Ectodermal cell (in vitro differentiated cells): Measurements from ENCODE around the gene G6PC3.

Experiments used
- H3K27ac ChIP-seq: 2 replicates; pipeline ENCODE4 v1.7.0; 2013; ENCODE audit warnings: mild to moderate bottlenecking, low read depth, low read length; ENCODE audit not compliant: insufficient read depth, poor library complexity, severe bottlenecking
- H3K27me3 ChIP-seq: 2 replicates; pipeline ENCODE4 v1.7.0; 2013; ENCODE audit warnings: mild to moderate bottlenecking, low read length; ENCODE audit not compliant: insufficient read depth, control insufficient read depth, poor library complexity, severe bottlenecking
- H3K36me3 ChIP-seq: one replicate; pipeline ENCODE4 v1.7.0; 2013; ENCODE audit warnings: low read length; ENCODE audit not compliant: control insufficient read depth, insufficient read depth
- H3K4me1 ChIP-seq: one replicate; pipeline ENCODE4 v1.7.0; 2013; ENCODE audit warnings: low read length; ENCODE audit not compliant: control insufficient read depth, insufficient read depth
- H3K4me3 ChIP-seq: 2 replicates; pipeline ENCODE4 v1.7.0; 2013; ENCODE audit warnings: low read depth, low read length, control low read depth; ENCODE audit not compliant: insufficient read depth
- H3K9me3 ChIP-seq: 2 replicates; pipeline ENCODE4 v1.7.0; 2013; ENCODE audit warnings: mild to moderate bottlenecking, low read length, moderate library complexity; ENCODE audit not compliant: control insufficient read depth
- WGBS, 2 experiments: methylation state at CpG; one replicate each; pipeline ENCODE4 v1.1.7; 2013; ENCODE audit warnings: missing lambda C conversion rate in 2 of 2; 5-methylcytosine and 5-hydroxymethylcytosine counted together

Gene G6PC3

GRCh38 chr17:44059101-44059892 lies 11.2 kb upstream of the G6PC3 start:
- H3K4me1 ChIP-seq, result peaks cover 5% of the 10 kb centered on the region
- H3K36me3 ChIP-seq, result peaks cover 19% of the 10 kb centered on the region

GRCh38 chr17:44061446-44061845 lies 9.1 kb upstream of the G6PC3 start:
- no peak overlapping the region for H3K27ac ChIP-seq
- peaks cover 5% of the 10 kb centered on the region for H3K4me1 ChIP-seq
- no peak overlapping the region for H3K4me3 ChIP-seq
- H3K9me3 ChIP-seq, result no peaks in the 10 kb centered on the region
- H3K27me3 ChIP-seq, result no peaks in the 10 kb centered on the region
- peaks cover 14% of the 10 kb centered on the region for H3K36me3 ChIP-seq
- 86 to 90% methylated on average over 1 of the region's 1 CpG for WGBS, 2 experiments

More at GRCh38 chr17:44059101-44059892, 11.2 kb upstream of the G6PC3 start:
- H3K27ac ChIP-seq, result no peak overlapping the region
- no peaks in the 10 kb centered on the region for H3K27me3 ChIP-seq
- H3K4me3 ChIP-seq, result no peak overlapping the region
- H3K9me3 ChIP-seq, result no peaks in the 10 kb centered on the region
- 93 to 94% methylated on average over 13 to 14 of the region's 14 CpGs for WGBS, 2 experiments

- Histone ChIP-seq H3K4me1 (peaks cover 5% of the 10 kb centered on the region), H3K27ac (no peak overlapping the region), H3K36me3 (peaks cover 13% of the 10 kb centered on the region), H3K27me3 (no peaks in the 10 kb centered on the region), H3K9me3 (no peaks in the 10 kb centered on the region), H3K4me3 (no peak overlapping the region)
- WGBS, 2 experiments, result 93 to 95% methylated on average over 15 of the region's 15 CpGs
These were observed 7.7 kb upstream of the G6PC3 start for GRCh38 chr17:44062871-44063270.

GRCh38 chr17:44063704-44064639 lies 6.6 kb upstream of the G6PC3 start:
- Histone ChIP-seq H3K4me1 (peaks cover 5% of the 10 kb centered on the region), H3K36me3 (peaks cover 9% of the 10 kb centered on the region), H3K9me3 (no peaks in the 10 kb centered on the region), H3K27ac (no peak overlapping the region), H3K4me3 (no peak overlapping the region), H3K27me3 (no peaks in the 10 kb centered on the region)
- 93% methylated on average over 9 of the region's 10 CpGs for WGBS, 2 experiments

- no peaks in the 10 kb centered on the region for H3K9me3 ChIP-seq
- WGBS, 2 experiments, result 2 to 3% methylated on average over 9 of the region's 9 CpGs
- H3K27me3 ChIP-seq, result no peaks in the 10 kb centered on the region
- H3K27ac ChIP-seq, result peak overlapping the region; percentile 98
- peaks cover 1% of the 10 kb centered on the region for H3K36me3 ChIP-seq
- H3K4me1 ChIP-seq, result peaks cover 5% of the 10 kb centered on the region
- H3K4me3 ChIP-seq, result peak overlapping the region; percentile 74
These were observed 4.8 kb upstream of the G6PC3 start for GRCh38 chr17:44065668-44066203.

GRCh38 chr17:44066204-44066930 lies 4.2 kb upstream of the G6PC3 start, which contains the start of gene LSM12:
Gene LSM12 (minus strand): TSS chr17:44066671. CDS start chr17:44066587, 84 bp downstream.
- H3K27ac ChIP-seq, result peak within 1 kb of the TSS; percentile 98
- H3K9me3 ChIP-seq, result no peaks in the 10 kb centered on the region
- peaks cover 5% of the 10 kb centered on the region for H3K4me1 ChIP-seq
- H3K36me3 ChIP-seq, result no peaks in the 10 kb centered on the region
- no peaks in the 10 kb centered on the region for H3K27me3 ChIP-seq
- 0 to 1% methylated on average over 65 of the region's 65 CpGs for WGBS, 2 experiments
- peak within 1 kb of the TSS; percentile 74 for H3K4me3 ChIP-seq

GRCh38 chr17:44067545-44067940 lies 3.0 kb upstream of the G6PC3 start:
- Histone ChIP-seq H3K4me1 (peaks cover 10% of the 10 kb centered on the region), H3K36me3 (no peaks in the 10 kb centered on the region), H3K27ac (no peak overlapping the region), H3K9me3 (no peaks in the 10 kb centered on the region), H3K27me3 (no peaks in the 10 kb centered on the region), H3K4me3 (no peak overlapping the region)
- 96% methylated on average over 6 to 9 of the region's 9 CpGs for WGBS, 2 experiments

GRCh38 chr17:44069974-44070454 lies 521 bp upstream of the G6PC3 start:
- Histone ChIP-seq H3K27me3 (no peaks in the 10 kb centered on the region), H3K9me3 (no peaks in the 10 kb centered on the region), H3K36me3 (peaks cover 4% of the 10 kb centered on the region), H3K4me1 (peaks cover 5% of the 10 kb centered on the region), H3K27ac (peak overlapping the region; percentile 86), H3K4me3 (peak overlapping the region; percentile 67)
- 11 to 14% methylated on average over 5 to 7 of the region's 7 CpGs for WGBS, 2 experiments

GRCh38 chr17:44071198-44071520 lies 624 bp downstream of the G6PC3 start:
- 0 to 1% methylated on average over 3 of the region's 3 CpGs for WGBS, 2 experiments
- peaks cover 16% of the 10 kb centered on the region for H3K36me3 ChIP-seq
- H3K9me3 ChIP-seq, result no peaks in the 10 kb centered on the region
- peaks cover 5% of the 10 kb centered on the region for H3K4me1 ChIP-seq
- peak overlapping the region; percentile 67 for H3K4me3 ChIP-seq
- H3K27ac ChIP-seq, result peak overlapping the region; percentile 86
- H3K27me3 ChIP-seq, result no peaks in the 10 kb centered on the region
